Mesendoderm (in vitro differentiated cells): ENCODE data around the gene RSAD1. TPM values are rescaled to one million over a fixed set of nuclear protein-coding genes. Genes with fewer than 3 reads are reported as not detected.

Experiments used
- DNase-seq: peaks from one replicate; pipeline ENCODE4 v3.0.0; 2013
- H2AK5ac ChIP-seq: 2 replicates; pipeline ENCODE4 v1.6.1; 2013; ENCODE audit warnings: low read length, inconsistent platforms
- H2BK120ac ChIP-seq: 2 replicates; pipeline ENCODE4 v1.6.1; 2013; ENCODE audit warnings: low read depth, mild to moderate bottlenecking, low read length, moderate library complexity, mixed read lengths
- H2BK15ac ChIP-seq: replicated peaks from 2 replicates; pipeline ENCODE4 v1.6.1; 2013; ENCODE audit warnings: low read depth, mild to moderate bottlenecking, moderate library complexity
- H2BK5ac ChIP-seq: 2 replicates; pipeline ENCODE4 v1.6.1; 2013; ENCODE audit warnings: low read length, inconsistent platforms
- H3K18ac ChIP-seq: 2 replicates; pipeline ENCODE4 v1.6.1; 2013; ENCODE audit warnings: mild to moderate bottlenecking, low read length, mixed read lengths
- H3K23ac ChIP-seq: one replicate; pipeline ENCODE4 v1.6.1; 2013; ENCODE audit warnings: low read length
- H3K27ac ChIP-seq: 2 replicates; pipeline ENCODE4 v1.5.1; 2013; ENCODE audit warnings: low read depth, mild to moderate bottlenecking, inconsistent platforms, low read length, moderate library complexity
- H3K27me3 ChIP-seq: 2 replicates; pipeline ENCODE4 v1.6.1; 2013; ENCODE audit warnings: low read length, control low read depth, mild to moderate bottlenecking, inconsistent platforms; ENCODE audit not compliant: insufficient read depth, poor library complexity
- H3K36me3 ChIP-seq: 2 replicates; pipeline ENCODE4 v1.6.1; 2013; ENCODE audit warnings: low read length, inconsistent platforms; ENCODE audit not compliant: control insufficient read depth, insufficient read depth
- H3K4ac ChIP-seq: one replicate; pipeline ENCODE4 v1.6.1; 2013; ENCODE audit warnings: low read depth, mild to moderate bottlenecking, low read length, moderate library complexity
- H3K4me1 ChIP-seq: 2 replicates; pipeline ENCODE4 v1.6.1; 2013; ENCODE audit warnings: low read depth, low read length, inconsistent platforms; ENCODE audit not compliant: control insufficient read depth
- H3K4me2 ChIP-seq: 2 replicates; pipeline ENCODE4 v1.6.1; 2013; ENCODE audit warnings: low read length
- H3K4me3 ChIP-seq: 2 replicates; pipeline ENCODE4 v1.5.1; 2013; ENCODE audit warnings: mild to moderate bottlenecking, low read length
- H3K56ac ChIP-seq: one replicate; pipeline ENCODE4 v1.6.1; 2013; ENCODE audit warnings: low read length
- H3K79me1 ChIP-seq: 2 replicates; pipeline ENCODE4 v1.6.1; 2013; ENCODE audit warnings: low read length, inconsistent platforms
- H3K79me2 ChIP-seq: 2 replicates; pipeline ENCODE4 v1.6.1; 2013; ENCODE audit warnings: mild to moderate bottlenecking, low read length; ENCODE audit not compliant: control insufficient read depth, insufficient read depth
- H3K9ac ChIP-seq: 2 replicates; pipeline ENCODE4 v1.6.1; 2013; ENCODE audit warnings: low read length, inconsistent platforms
- H4K5ac ChIP-seq: one replicate; pipeline ENCODE4 v1.6.1; 2013; ENCODE audit warnings: low read length
- H4K8ac ChIP-seq: one replicate; pipeline ENCODE4 v1.6.1; 2013; ENCODE audit warnings: low read depth, mild to moderate bottlenecking, control low read depth, low read length, moderate library complexity
- WGBS: extraction: QIAGEN DNeasy Blood & Tissue Kit; methylation state at CpG from one replicate; pipeline ENCODE4 v1.1.7; 2013; ENCODE audit warnings: low lambda C conversion rate, missing lambda C conversion rate; ENCODE audit not compliant: insufficient coverage; ENCODE audit errors: extremely low coverage; 5-methylcytosine and 5-hydroxymethylcytosine counted together
- polyA plus RNA-seq, 2 experiments: library from polyadenylated mRNA; stranded (reverse); fragments of 200-250 nt; gene quantifications; one replicate each; pipeline ENCODE4 v1.2.3, GENCODE V29; 2013

The RSAD1 gene
- polyA plus RNA-seq (2013, experiment 1 of 2): 9.0 TPM
- 8.8 TPM for polyA plus RNA-seq (2013, experiment 2 of 2)

DNA sequence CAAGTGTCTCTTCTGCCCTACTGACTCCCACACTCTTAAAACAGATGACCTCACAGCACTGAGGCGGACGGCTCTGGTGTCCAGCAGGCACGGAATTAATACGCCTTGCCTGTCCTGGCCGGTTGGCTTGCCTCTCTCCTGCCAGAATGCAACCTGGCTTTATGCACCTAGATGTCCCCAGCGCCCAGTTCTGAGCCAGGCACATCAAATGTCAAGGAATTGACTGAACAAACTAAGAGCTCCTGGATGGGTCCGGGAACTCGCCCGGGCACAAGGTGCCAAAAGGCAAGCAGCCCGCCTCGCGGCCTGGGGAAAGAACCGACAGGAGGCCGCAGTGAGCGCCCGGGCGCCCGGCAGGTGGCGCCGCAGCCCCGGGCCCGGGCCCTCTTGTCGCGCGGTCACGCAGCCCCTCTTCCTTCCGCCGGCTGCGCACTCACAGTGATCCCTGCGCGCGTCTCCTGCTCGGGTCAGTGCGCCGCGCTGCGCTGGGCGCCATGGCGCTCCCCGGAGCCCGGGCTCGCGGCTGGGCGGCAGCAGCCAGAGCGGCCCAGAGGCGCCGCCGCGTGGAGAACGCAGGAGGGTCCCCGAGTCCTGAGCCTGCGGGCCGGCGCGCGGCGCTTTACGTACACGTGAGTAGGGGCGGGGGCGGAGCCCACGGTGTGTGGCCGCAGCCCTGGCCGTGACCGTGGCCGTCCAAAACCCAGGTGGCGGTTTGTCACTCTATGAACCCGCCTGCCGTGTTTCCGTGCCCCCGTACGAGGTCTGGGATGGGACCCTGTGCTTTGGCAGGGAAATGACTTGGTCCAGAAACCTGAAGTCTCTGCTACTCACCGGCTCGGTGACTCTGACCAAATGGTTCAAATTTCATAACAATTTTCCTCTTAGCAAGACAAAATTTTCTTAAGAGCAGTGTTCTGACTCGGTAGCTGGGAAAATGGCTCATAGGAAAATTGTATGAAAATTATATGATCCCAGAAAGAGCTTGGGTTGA, at the start of gene RSAD1:
TSS of gene RSAD1 (plus strand) at position 470 of the 991 bp plus-strand sequence. CDS start at position 495, 25 bp downstream.
- no peaks in the 10 kb centered on the region for H3K36me3 ChIP-seq
- H3K4me2 ChIP-seq: peak within 1 kb of the TSS; percentile 56
- no peaks in the 10 kb centered on the region for H3K4me1 ChIP-seq
- no peak within 1 kb of the TSS for H3K23ac ChIP-seq
- no peak within 1 kb of the TSS for H2BK5ac ChIP-seq
- DNase-seq: peak; percentile 96
- no peak within 1 kb of the TSS for H2BK120ac ChIP-seq
- H4K5ac ChIP-seq: no peak within 1 kb of the TSS
- H3K56ac ChIP-seq: peak within 1 kb of the TSS; percentile 63
- peak within 1 kb of the TSS; percentile 65 for H3K27ac ChIP-seq
- H3K4me3 ChIP-seq: peak within 1 kb of the TSS; percentile 27
- no peaks in the 10 kb centered on the region for H3K79me2 ChIP-seq
- H3K9ac ChIP-seq: peak within 1 kb of the TSS; percentile 52
- no peak within 1 kb of the TSS for H4K8ac ChIP-seq
- WGBS: no CpG with 5 or more reads among the region's 75 CpGs
- H2BK15ac ChIP-seq: no peak within 1 kb of the TSS
- no peak within 1 kb of the TSS for H3K4ac ChIP-seq
- H3K18ac ChIP-seq: peak within 1 kb of the TSS; percentile 71
- H3K27me3 ChIP-seq: no peaks in the 10 kb centered on the region
- no peaks in the 10 kb centered on the region for H3K79me1 ChIP-seq
- no peak within 1 kb of the TSS for H2AK5ac ChIP-seq

DNA sequence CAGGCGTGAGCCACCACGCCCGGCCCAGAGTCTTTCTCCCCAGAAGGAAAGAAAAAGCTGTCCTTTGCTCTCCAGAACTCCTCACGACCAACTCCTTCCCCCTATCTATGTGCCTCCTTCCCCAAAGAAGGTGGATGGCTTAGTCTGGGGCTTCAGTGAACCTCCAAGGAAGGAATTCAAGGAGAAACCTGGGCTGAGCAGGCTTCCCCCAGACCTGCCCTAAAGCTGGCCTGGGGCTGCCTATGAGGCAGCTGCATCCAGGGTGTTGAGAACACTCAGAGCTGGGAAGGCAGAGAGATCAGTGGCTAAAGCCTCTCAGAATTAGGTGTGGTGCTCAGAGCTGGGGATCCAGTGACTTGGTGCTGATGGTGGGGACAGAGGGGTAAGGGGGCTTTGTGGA, 48.9 kb upstream of the RSAD1 start:
- Histone ChIP-seq H3K4ac (no peak overlapping the region), H3K9ac (no peak overlapping the region), H3K18ac (no peak overlapping the region), H3K36me3 (no peaks in the 10 kb centered on the region), H3K79me1 (no peaks in the 10 kb centered on the region), H3K4me1 (peaks cover 9% of the 10 kb centered on the region), H3K4me3 (no peak overlapping the region), H2AK5ac (no peak overlapping the region), H2BK5ac (no peak overlapping the region), H2BK15ac (no peak overlapping the region), H4K5ac (no peak overlapping the region), H2BK120ac (no peak overlapping the region), H3K27ac (no peak overlapping the region), H3K27me3 (no peaks in the 10 kb centered on the region), H4K8ac (no peak overlapping the region), H3K23ac (no peak overlapping the region), H3K4me2 (no peak overlapping the region), H3K79me2 (no peaks in the 10 kb centered on the region), H3K56ac (no peak overlapping the region)
- WGBS: no CpG with 5 or more reads among the region's 4 CpGs
- no peak for DNase-seq

DNA sequence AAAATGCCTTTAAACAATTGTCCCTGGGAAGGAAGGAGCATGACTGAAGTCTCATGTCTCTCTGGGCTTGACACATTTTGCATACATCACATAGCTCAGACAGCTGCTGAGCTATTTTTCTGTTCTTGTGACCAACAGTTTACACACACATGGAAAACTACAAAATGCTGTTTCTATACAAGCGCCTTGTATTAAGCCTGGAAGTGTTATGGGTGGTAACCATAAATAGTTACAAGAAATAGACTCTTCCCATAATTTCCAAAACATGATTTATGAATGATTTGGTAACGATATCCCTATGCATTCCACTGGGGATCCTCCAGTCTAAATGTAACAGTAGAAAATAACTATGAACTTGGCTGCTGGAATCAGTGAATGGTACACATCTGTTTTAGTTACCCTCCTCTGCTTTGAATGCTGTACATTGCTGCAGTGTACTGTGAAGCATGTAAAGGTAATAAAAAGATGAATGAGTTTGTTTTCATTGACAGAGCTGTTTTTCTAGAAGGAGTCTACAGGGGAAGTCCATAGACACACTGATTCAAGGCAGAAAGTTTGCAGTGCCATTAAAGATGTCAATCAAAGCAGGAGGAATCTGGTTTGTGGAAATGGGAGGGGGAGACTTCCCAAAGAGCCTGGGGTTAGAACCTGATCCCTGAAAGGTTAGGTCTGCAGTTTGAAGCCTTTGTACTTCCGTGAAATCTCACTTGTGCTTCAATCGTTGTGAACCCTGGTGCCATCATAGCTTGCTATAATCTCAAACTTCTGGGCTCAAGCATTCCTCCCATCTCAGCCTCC, 47.6 kb upstream of the RSAD1 start:
- no peak overlapping the region for H3K23ac ChIP-seq
- H3K36me3 ChIP-seq: no peaks in the 10 kb centered on the region
- H3K4me3 ChIP-seq: no peak overlapping the region
- no peak overlapping the region for H3K9ac ChIP-seq
- H2AK5ac ChIP-seq: no peak overlapping the region
- no peak overlapping the region for H3K27ac ChIP-seq
- DNase-seq: peak; percentile 41
- peaks cover 6% of the 10 kb centered on the region for H3K4me1 ChIP-seq
- H3K27me3 ChIP-seq: no peaks in the 10 kb centered on the region
- H3K79me1 ChIP-seq: no peaks in the 10 kb centered on the region
- H3K56ac ChIP-seq: no peak overlapping the region
- no peak overlapping the region for H3K4me2 ChIP-seq
- no peak overlapping the region for H3K18ac ChIP-seq
- H4K5ac ChIP-seq: no peak overlapping the region
- H2BK5ac ChIP-seq: no peak overlapping the region
- no peak overlapping the region for H2BK15ac ChIP-seq
- no peak overlapping the region for H4K8ac ChIP-seq
- no peak overlapping the region for H3K4ac ChIP-seq
- H3K79me2 ChIP-seq: no peaks in the 10 kb centered on the region
- no CpG with 5 or more reads among the region's 4 CpGs for WGBS
- H2BK120ac ChIP-seq: no peak overlapping the region

DNA sequence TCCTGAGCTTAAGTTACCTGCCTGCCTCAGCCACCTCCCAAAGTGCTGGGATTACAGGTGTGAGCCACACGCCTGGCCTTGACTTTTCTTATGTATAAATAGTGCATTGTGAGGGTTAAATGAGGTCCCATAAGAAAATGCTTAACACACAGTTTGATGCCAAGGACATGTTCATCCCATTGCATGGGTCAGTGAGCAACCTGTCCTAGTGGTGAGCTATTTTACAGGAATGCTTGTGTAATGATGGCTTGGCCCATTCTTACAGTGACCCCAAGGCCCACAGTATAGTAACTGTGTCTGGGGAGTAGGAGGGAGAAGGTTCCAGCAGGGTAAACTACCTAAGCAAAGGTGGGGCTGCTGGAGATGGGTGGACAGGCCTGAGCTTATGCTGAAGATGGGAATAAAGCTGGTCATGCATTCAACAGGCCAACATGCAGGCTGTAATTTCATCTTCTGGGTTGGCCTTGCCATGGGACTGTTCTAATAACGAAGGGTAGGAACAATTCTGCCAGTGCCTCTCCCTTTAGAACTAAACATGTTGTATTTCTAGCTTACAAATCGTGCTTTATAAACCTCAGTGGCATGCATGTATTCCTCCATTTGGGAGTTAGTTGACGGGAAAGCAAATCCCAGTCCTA, 46.4 kb upstream of the RSAD1 start:
- no peak for DNase-seq

DNA sequence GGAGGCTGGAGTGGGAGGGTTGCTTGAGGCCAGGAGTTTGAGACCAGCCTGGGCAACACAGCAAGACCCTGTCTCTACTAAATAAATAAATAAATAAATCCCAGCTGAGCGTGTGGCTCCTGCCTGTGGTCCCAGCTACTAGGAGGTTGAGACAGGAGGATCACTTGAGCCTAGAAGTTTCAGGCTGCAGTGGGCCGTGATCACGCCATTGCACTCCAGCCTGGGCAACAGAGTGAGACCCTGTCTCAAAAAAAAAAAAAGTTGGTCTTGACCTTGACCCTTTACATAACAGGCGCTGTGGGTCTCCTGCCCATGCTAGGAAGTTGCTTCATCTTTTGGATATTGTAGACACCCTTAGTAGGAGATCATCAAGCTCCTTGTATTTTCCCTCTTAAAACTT, 41.3 kb upstream of the RSAD1 start:
- Histone ChIP-seq H3K27me3 (no peaks in the 10 kb centered on the region), H3K18ac (no peak overlapping the region), H3K4me1 (no peaks in the 10 kb centered on the region), H3K9ac (no peak overlapping the region), H2BK120ac (no peak overlapping the region), H2AK5ac (no peak overlapping the region), H2BK15ac (no peak overlapping the region), H3K36me3 (no peaks in the 10 kb centered on the region), H4K5ac (no peak overlapping the region), H3K56ac (no peak overlapping the region), H3K27ac (no peak overlapping the region), H4K8ac (no peak overlapping the region), H3K4me3 (no peak overlapping the region), H2BK5ac (no peak overlapping the region), H3K4ac (no peak overlapping the region), H3K23ac (no peak overlapping the region), H3K4me2 (no peak overlapping the region), H3K79me2 (no peaks in the 10 kb centered on the region), H3K79me1 (no peaks in the 10 kb centered on the region)
- no CpG with 5 or more reads among the region's 4 CpGs for WGBS
- DNase-seq: no peak

More for the DNA sequence above, 46.4 kb upstream of the RSAD1 start:
- no CpG with 5 or more reads among the region's 4 CpGs for WGBS
- Histone ChIP-seq H3K79me1 (no peaks in the 10 kb centered on the region), H2BK15ac (no peak overlapping the region), H4K8ac (no peak overlapping the region), H2BK5ac (no peak overlapping the region), H3K4me3 (no peak overlapping the region), H2AK5ac (no peak overlapping the region), H3K18ac (no peak overlapping the region), H2BK120ac (no peak overlapping the region), H3K27ac (no peak overlapping the region), H3K4me2 (no peak overlapping the region), H3K4ac (no peak overlapping the region), H3K79me2 (no peaks in the 10 kb centered on the region), H3K9ac (no peak overlapping the region), H3K4me1 (peaks cover 1% of the 10 kb centered on the region), H3K56ac (no peak overlapping the region), H4K5ac (no peak overlapping the region), H3K36me3 (no peaks in the 10 kb centered on the region), H3K23ac (no peak overlapping the region), H3K27me3 (no peaks in the 10 kb centered on the region)
